WTC11 (cell line): ENCODE results near the gene HTATIP2. TPM values are rescaled to one million over a fixed set of nuclear protein-coding genes. Genes with fewer than 3 reads are reported as not detected.
A peak's percentile ranks its signal among the peaks of the same experiment; 100 is the strongest.

Source experiments
- ELF4 ChIP-seq: sonication (generic); formaldehyde crosslinking; IDR thresholded peaks from 2 replicates; pipeline ENCODE4 v1.8.1; 2022; ENCODE audit warnings: low read depth, mild to moderate bottlenecking, moderate library complexity, missing genetic modification reagents
- FOXK1 ChIP-seq: sonication (generic); formaldehyde crosslinking; IDR thresholded peaks from 2 replicates; pipeline ENCODE4 v1.8.0; 2022; ENCODE audit warnings: mild to moderate bottlenecking, moderate library complexity, missing genetic modification reagents
- GABPB1 ChIP-seq: sonication (generic); formaldehyde crosslinking; IDR thresholded peaks from 2 replicates; pipeline ENCODE4 v1.8.1; 2023; ENCODE audit warnings: mild to moderate bottlenecking, missing genetic modification reagents
- HMGA2 ChIP-seq: fragments of 250-450 bp; sonication (Bioruptor Pico); IDR thresholded peaks from 2 replicates; pipeline ENCODE4 v1.4.0; 2021; ENCODE audit warnings: mild to moderate bottlenecking, moderate library complexity
- IRF2 ChIP-seq: sonication (generic); formaldehyde crosslinking; IDR thresholded peaks from 2 replicates; pipeline ENCODE4 v1.8.0; 2022; ENCODE audit warnings: low read depth, missing genetic modification reagents, borderline replicate concordance
- JAZF1 ChIP-seq: fragments of 250-450 bp; sonication (Bioruptor Pico); IDR thresholded peaks from 2 replicates; pipeline ENCODE4 v1.9.0; 2021; ENCODE audit warnings: moderate library complexity, mild to moderate bottlenecking, inconsistent platforms
- NFE2L1 ChIP-seq: sonication (generic); formaldehyde crosslinking; IDR thresholded peaks from 2 replicates; pipeline ENCODE4 v1.8.1; 2023; ENCODE audit warnings: missing genetic modification reagents
- NR2C2 ChIP-seq: sonication (generic); formaldehyde crosslinking; IDR thresholded peaks from 2 replicates; pipeline ENCODE4 v1.8.0; 2022; ENCODE audit warnings: mild to moderate bottlenecking, missing genetic modification reagents
- OVOL2 ChIP-seq: fragments of 250-450 bp; sonication (Bioruptor Pico); IDR thresholded peaks from 2 replicates; pipeline ENCODE4 v1.9.0; 2021; ENCODE audit warnings: mild to moderate bottlenecking, borderline replicate concordance
- SMAD3 ChIP-seq: sonication (generic); formaldehyde crosslinking; IDR thresholded peaks from 2 replicates; pipeline ENCODE4 v1.8.0; 2022; ENCODE audit warnings: missing genetic modification reagents, mild to moderate bottlenecking, borderline replicate concordance
- TCF7 ChIP-seq: sonication (generic); formaldehyde crosslinking; IDR thresholded peaks from 2 replicates; pipeline ENCODE4 v1.8.0; 2022; ENCODE audit warnings: mild to moderate bottlenecking, low read depth, missing genetic modification reagents, moderate library complexity
- TEAD4 ChIP-seq: sonication (generic); formaldehyde crosslinking; IDR thresholded peaks from 2 replicates; pipeline ENCODE4 v1.8.0; 2022; ENCODE audit warnings: mild to moderate bottlenecking, missing genetic modification reagents
- TP53 ChIP-seq: sonication (generic); formaldehyde crosslinking; IDR thresholded peaks from 2 replicates; pipeline ENCODE4 v1.8.1; 2023; ENCODE audit warnings: mild to moderate bottlenecking, missing genetic modification reagents
- ZNF138 ChIP-seq: sonication (generic); formaldehyde crosslinking; conservative IDR thresholded peaks from 2 replicates; pipeline ENCODE4 v1.8.1; 2022; ENCODE audit warnings: mild to moderate bottlenecking, moderate library complexity, missing genetic modification reagents
- ZNF263 ChIP-seq: sonication (generic); formaldehyde crosslinking; IDR thresholded peaks from 2 replicates; pipeline ENCODE4 v1.8.1; 2022; ENCODE audit warnings: low read depth, mild to moderate bottlenecking, moderate library complexity, missing genetic modification reagents
- total RNA-seq: library from RNA; stranded (reverse); gene quantifications from 3 replicates; pipeline ENCODE4 v1.2.3, GENCODE V29; 2021
- TF ChIP-seq, protein P1 (sequence below): sonication (generic); formaldehyde crosslinking; IDR thresholded peaks from 2 replicates; pipeline ENCODE4 v1.8.1; 2022; ENCODE audit warnings: mild to moderate bottlenecking, moderate library complexity, missing genetic modification reagents
- TF ChIP-seq, protein P2 (sequence below): sonication (generic); formaldehyde crosslinking; IDR thresholded peaks from 2 replicates; pipeline ENCODE4 v1.8.1; 2022; ENCODE audit warnings: mild to moderate bottlenecking, missing genetic modification reagents, moderate library complexity, borderline replicate concordance
- TF ChIP-seq, protein P3 (sequence below): fragments of 250-450 bp; sonication (Bioruptor Pico); IDR thresholded peaks from 2 replicates; pipeline ENCODE4 v1.8.0; 2021; ENCODE audit warnings: mild to moderate bottlenecking
- TF ChIP-seq, protein P4 (sequence below): sonication (generic); formaldehyde crosslinking; IDR thresholded peaks from 2 replicates; pipeline ENCODE4 v1.8.0; 2022; ENCODE audit warnings: mild to moderate bottlenecking, missing genetic modification reagents
- TF ChIP-seq, protein P5 (sequence below): sonication (generic); formaldehyde crosslinking; IDR thresholded peaks from 2 replicates; pipeline ENCODE4 v1.8.0; 2023; ENCODE audit warnings: missing genetic modification reagents
- TF ChIP-seq, protein P6 (sequence below): sonication (generic); formaldehyde crosslinking; IDR thresholded peaks from 2 replicates; pipeline ENCODE4 v1.8.0; 2022; ENCODE audit warnings: mild to moderate bottlenecking, missing genetic modification reagents
- TF ChIP-seq, protein P7 (sequence below): fragments of 200-600 bp; IDR thresholded peaks from 2 replicates; pipeline ENCODE4 v1.8.0; 2022; ENCODE audit warnings: antibody characterized with exemption
- TF ChIP-seq, protein P8 (sequence below): sonication (generic); formaldehyde crosslinking; IDR thresholded peaks from 2 replicates; pipeline ENCODE4 v1.8.0; 2023; ENCODE audit warnings: missing genetic modification reagents, mild to moderate bottlenecking, borderline replicate concordance

The HTATIP2 gene
- total RNA-seq, 1 experiment from 2014 or later: 32.7 TPM

DNA sequence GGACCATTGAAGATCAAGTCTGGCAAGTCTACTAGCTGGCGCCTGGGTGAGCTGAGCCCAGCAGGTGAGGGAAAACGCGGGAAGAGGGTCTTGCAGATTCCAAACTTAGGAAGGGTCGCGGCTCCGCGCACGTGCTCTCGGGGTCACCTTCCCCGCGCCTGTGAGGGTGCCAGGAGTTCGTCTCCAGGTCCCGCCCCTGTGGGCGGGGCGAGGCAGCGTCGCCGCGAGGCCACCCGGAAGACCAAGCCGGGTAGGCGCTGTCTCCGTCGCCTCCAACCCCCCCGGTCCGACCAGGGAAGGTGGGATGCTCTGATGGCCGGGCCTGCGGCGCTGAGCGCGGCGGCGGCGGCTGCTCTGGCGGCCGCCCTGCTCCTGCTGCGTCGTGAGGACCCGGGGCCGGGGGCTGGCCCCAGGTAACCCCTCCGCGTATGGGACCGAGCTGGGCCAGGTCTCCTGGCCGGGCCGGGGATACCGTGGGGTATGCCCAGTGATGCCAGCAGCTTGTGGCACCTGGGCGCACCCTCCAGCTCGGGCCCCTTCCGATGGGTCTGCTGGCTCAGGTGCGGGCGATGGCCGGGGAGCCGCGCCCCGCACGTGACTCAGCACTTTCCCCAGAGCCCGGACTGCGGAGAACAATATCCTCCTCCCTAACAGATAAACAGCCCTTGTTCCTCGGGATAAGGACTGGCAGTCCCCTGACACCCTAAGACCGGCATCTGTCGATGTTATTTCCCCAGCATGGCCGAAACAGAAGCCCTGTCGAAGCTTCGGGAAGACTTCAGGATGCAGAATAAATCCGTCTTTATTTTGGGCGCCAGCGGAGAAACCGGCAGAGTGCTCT, at the start of gene HTATIP2 (continued):
- TF ChIP-seq, protein P1, sequence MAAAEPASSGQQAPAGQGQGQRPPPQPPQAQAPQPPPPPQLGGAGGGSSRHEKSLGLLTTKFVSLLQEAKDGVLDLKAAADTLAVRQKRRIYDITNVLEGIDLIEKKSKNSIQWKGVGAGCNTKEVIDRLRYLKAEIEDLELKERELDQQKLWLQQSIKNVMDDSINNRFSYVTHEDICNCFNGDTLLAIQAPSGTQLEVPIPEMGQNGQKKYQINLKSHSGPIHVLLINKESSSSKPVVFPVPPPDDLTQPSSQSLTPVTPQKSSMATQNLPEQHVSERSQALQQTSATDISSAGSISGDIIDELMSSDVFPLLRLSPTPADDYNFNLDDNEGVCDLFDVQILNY: no peak
- 0 out of 2 replicates have a peak, but pooled peaks have one; percentile 66 for TF ChIP-seq NR2C2 (CRISPR knock-in tag)
- TF ChIP-seq HMGA2 (CRISPR knock-in tag): no peak
- 0 out of 2 replicates have a peak, but pooled peaks have one; percentile 6 for TF ChIP-seq ZNF263 (CRISPR knock-in tag)
- TF ChIP-seq SMAD3 (CRISPR knock-in tag): peak; percentile 86; the same call in 1 of the 2 replicates
- TF ChIP-seq NFE2L1 (CRISPR knock-in tag): peak; percentile 96
- TF ChIP-seq ZNF138: peak; percentile 94
- TF ChIP-seq, protein P2, sequence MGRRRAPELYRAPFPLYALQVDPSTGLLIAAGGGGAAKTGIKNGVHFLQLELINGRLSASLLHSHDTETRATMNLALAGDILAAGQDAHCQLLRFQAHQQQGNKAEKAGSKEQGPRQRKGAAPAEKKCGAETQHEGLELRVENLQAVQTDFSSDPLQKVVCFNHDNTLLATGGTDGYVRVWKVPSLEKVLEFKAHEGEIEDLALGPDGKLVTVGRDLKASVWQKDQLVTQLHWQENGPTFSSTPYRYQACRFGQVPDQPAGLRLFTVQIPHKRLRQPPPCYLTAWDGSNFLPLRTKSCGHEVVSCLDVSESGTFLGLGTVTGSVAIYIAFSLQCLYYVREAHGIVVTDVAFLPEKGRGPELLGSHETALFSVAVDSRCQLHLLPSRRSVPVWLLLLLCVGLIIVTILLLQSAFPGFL: no peak
- no peak for TF ChIP-seq JAZF1
- no peak for TF ChIP-seq GABPB1 (CRISPR knock-in tag)
- TF ChIP-seq TEAD4 (CRISPR knock-in tag): no peak; the same call in 1 of the 2 replicates
- no peak for TF ChIP-seq OVOL2
- TF ChIP-seq, protein P3, sequence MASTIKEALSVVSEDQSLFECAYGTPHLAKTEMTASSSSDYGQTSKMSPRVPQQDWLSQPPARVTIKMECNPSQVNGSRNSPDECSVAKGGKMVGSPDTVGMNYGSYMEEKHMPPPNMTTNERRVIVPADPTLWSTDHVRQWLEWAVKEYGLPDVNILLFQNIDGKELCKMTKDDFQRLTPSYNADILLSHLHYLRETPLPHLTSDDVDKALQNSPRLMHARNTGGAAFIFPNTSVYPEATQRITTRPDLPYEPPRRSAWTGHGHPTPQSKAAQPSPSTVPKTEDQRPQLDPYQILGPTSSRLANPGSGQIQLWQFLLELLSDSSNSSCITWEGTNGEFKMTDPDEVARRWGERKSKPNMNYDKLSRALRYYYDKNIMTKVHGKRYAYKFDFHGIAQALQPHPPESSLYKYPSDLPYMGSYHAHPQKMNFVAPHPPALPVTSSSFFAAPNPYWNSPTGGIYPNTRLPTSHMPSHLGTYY (CRISPR knock-in tag): no peak
- peak; percentile 76 for TF ChIP-seq FOXK1 (CRISPR knock-in tag)
- TF ChIP-seq, protein P4, sequence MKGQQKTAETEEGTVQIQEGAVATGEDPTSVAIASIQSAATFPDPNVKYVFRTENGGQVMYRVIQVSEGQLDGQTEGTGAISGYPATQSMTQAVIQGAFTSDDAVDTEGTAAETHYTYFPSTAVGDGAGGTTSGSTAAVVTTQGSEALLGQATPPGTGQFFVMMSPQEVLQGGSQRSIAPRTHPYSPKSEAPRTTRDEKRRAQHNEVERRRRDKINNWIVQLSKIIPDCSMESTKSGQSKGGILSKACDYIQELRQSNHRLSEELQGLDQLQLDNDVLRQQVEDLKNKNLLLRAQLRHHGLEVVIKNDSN (CRISPR knock-in tag): peak; percentile 86
- TF ChIP-seq, protein P5, sequence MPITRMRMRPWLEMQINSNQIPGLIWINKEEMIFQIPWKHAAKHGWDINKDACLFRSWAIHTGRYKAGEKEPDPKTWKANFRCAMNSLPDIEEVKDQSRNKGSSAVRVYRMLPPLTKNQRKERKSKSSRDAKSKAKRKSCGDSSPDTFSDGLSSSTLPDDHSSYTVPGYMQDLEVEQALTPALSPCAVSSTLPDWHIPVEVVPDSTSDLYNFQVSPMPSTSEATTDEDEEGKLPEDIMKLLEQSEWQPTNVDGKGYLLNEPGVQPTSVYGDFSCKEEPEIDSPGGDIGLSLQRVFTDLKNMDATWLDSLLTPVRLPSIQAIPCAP: peak; percentile 50
- no peak for TF ChIP-seq IRF2 (CRISPR knock-in tag)
- TF ChIP-seq, protein P6, sequence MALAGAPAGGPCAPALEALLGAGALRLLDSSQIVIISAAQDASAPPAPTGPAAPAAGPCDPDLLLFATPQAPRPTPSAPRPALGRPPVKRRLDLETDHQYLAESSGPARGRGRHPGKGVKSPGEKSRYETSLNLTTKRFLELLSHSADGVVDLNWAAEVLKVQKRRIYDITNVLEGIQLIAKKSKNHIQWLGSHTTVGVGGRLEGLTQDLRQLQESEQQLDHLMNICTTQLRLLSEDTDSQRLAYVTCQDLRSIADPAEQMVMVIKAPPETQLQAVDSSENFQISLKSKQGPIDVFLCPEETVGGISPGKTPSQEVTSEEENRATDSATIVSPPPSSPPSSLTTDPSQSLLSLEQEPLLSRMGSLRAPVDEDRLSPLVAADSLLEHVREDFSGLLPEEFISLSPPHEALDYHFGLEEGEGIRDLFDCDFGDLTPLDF (CRISPR knock-in tag): peak; percentile 68
- no peak for TF ChIP-seq TCF7 (CRISPR knock-in tag)
- peak; percentile 54; the same call in 1 of the 2 replicates for TF ChIP-seq TP53
- TF ChIP-seq, protein P7, sequence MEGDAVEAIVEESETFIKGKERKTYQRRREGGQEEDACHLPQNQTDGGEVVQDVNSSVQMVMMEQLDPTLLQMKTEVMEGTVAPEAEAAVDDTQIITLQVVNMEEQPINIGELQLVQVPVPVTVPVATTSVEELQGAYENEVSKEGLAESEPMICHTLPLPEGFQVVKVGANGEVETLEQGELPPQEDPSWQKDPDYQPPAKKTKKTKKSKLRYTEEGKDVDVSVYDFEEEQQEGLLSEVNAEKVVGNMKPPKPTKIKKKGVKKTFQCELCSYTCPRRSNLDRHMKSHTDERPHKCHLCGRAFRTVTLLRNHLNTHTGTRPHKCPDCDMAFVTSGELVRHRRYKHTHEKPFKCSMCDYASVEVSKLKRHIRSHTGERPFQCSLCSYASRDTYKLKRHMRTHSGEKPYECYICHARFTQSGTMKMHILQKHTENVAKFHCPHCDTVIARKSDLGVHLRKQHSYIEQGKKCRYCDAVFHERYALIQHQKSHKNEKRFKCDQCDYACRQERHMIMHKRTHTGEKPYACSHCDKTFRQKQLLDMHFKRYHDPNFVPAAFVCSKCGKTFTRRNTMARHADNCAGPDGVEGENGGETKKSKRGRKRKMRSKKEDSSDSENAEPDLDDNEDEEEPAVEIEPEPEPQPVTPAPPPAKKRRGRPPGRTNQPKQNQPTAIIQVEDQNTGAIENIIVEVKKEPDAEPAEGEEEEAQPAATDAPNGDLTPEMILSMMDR: no peak
- TF ChIP-seq ELF4 (CRISPR knock-in tag): no peak
- TF ChIP-seq, protein P8, sequence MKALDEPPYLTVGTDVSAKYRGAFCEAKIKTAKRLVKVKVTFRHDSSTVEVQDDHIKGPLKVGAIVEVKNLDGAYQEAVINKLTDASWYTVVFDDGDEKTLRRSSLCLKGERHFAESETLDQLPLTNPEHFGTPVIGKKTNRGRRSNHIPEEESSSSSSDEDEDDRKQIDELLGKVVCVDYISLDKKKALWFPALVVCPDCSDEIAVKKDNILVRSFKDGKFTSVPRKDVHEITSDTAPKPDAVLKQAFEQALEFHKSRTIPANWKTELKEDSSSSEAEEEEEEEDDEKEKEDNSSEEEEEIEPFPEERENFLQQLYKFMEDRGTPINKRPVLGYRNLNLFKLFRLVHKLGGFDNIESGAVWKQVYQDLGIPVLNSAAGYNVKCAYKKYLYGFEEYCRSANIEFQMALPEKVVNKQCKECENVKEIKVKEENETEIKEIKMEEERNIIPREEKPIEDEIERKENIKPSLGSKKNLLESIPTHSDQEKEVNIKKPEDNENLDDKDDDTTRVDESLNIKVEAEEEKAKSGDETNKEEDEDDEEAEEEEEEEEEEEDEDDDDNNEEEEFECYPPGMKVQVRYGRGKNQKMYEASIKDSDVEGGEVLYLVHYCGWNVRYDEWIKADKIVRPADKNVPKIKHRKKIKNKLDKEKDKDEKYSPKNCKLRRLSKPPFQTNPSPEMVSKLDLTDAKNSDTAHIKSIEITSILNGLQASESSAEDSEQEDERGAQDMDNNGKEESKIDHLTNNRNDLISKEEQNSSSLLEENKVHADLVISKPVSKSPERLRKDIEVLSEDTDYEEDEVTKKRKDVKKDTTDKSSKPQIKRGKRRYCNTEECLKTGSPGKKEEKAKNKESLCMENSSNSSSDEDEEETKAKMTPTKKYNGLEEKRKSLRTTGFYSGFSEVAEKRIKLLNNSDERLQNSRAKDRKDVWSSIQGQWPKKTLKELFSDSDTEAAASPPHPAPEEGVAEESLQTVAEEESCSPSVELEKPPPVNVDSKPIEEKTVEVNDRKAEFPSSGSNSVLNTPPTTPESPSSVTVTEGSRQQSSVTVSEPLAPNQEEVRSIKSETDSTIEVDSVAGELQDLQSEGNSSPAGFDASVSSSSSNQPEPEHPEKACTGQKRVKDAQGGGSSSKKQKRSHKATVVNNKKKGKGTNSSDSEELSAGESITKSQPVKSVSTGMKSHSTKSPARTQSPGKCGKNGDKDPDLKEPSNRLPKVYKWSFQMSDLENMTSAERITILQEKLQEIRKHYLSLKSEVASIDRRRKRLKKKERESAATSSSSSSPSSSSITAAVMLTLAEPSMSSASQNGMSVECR: peak; percentile 87
